ENCODE measurements around the gene RSBN1. TPM values are rescaled to one million over a fixed set of nuclear protein-coding genes. Genes with fewer than 3 reads are reported as not detected.

The RSBN1 gene
- total RNA-seq, 4 donors from 2014 or later: 33.5 to 56.4 (median 38.3) TPM

DNA sequence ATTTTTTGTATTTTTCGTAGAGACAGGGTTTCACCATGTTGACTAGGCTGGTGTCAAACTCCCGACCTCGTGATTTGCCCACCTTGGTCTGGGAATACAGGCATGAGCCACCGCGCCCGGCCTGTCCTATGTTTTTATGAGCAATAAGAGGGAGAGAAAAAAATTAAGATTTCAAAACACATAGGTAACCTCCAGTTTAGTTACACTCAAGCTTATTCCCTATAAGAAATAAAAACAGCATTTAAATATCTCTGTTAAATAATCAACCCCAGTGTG is 7.1 kb downstream of the RSBN1 start:
- TF ChIP-seq, protein P1, sequence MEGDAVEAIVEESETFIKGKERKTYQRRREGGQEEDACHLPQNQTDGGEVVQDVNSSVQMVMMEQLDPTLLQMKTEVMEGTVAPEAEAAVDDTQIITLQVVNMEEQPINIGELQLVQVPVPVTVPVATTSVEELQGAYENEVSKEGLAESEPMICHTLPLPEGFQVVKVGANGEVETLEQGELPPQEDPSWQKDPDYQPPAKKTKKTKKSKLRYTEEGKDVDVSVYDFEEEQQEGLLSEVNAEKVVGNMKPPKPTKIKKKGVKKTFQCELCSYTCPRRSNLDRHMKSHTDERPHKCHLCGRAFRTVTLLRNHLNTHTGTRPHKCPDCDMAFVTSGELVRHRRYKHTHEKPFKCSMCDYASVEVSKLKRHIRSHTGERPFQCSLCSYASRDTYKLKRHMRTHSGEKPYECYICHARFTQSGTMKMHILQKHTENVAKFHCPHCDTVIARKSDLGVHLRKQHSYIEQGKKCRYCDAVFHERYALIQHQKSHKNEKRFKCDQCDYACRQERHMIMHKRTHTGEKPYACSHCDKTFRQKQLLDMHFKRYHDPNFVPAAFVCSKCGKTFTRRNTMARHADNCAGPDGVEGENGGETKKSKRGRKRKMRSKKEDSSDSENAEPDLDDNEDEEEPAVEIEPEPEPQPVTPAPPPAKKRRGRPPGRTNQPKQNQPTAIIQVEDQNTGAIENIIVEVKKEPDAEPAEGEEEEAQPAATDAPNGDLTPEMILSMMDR (IDR thresholded peaks at IDR 0.05): no peak
- no peak for TF ChIP-seq POLR2A (IDR thresholded peaks at IDR 0.05)
- Histone ChIP-seq H3K27ac (peak overlapping the region in 1 of 2 donors; percentile 52), H3K9me3 (no peaks in the 10 kb centered on the region), H3K27me3 (no peaks in the 10 kb centered on the region), H3K36me3 (no peaks in the 10 kb centered on the region), H3K4me3 (no peak overlapping the region), H3K4me1 (peaks cover 0 to 2% of the 10 kb centered on the region in 2 donors)
- intact Hi-C loops (cut with DNase I; ENCODE audit: low total_unique reads): no loop called here
- no peak for DNase-seq

DNA sequence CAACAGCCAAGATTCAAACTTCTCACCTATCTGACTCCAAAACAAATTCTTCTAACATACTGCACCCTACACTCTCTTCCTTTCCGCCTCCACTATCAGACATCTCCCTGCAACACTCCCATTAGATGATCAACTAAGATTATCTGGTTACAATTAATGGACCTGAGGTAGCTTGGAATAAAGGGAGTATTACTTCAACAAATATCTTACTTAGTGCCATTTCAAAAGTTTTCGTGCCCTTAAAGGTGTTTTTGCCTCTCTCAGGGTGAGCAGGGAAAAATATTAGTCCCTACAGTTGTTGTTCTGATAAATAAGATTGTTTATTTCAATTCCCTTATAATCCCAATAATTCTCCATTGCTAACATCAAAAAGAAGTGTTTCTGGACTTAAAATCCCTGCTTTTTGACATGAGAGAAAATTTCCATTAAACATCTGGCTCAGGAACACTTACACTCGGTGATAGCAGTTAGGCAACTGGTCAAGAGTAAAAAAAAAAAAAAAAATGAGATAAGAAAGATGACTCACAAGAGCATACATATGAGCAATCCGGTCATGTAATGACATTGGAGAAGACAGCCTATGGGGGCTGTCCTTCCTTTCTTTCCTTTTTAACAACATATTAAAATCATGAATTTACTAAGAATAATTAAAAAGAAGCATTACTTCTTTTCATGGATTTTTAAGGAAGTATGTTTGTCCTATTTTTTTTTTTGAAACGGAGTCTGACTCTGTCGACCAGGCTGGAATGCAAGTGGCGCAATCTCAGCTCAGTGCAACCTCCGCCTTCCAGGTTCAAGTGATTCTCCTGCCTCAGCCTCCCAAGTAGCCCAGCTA is 7.6 kb downstream of the RSBN1 start:
- Histone ChIP-seq H3K4me1 (peaks cover 0 to 7% of the 10 kb centered on the region in 2 donors), H3K27me3 (no peaks in the 10 kb centered on the region), H3K36me3 (no peaks in the 10 kb centered on the region), H3K27ac (peak overlapping the region in 1 of 2 donors; percentile 52), H3K9me3 (no peaks in the 10 kb centered on the region), H3K4me3 (no peak overlapping the region)
- intact Hi-C loops (cut with DNase I; ENCODE audit: low total_unique reads): no loop called here
- TF ChIP-seq POLR2A (IDR thresholded peaks at IDR 0.05): no peak
- TF ChIP-seq, protein P1 (IDR thresholded peaks at IDR 0.05): no peak
- no peak for DNase-seq

DNA sequence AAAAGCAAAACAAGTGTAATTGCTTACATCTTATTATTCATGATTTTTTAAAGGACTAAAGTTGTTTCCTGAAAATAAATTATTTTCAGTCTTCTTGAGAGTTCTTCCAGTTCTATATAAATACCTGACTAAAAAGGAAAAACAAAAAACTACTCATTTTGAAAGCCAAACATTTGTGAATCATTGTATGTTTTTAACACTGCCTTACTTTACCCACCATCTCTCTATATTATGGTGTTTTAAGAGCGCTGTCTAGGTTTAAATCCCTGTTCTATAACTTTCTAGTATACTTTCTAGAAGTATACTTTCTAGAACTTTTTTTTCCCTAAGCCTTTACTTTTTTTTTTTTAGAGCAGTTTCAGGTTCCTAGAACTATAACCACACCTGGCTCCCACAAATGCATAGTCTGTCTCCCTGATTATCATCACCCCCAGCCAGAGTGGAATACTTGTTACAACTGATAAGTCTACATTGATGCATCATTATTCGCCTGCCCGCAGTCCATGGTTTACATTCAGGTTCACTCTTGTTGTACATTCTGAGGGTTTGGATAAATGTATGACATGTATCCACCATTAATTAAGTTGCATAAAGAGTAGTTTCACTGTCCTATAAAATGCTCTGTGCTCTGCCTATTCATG is 9.8 kb downstream of the RSBN1 start:
- H3K4me1 ChIP-seq: peaks cover 0 to 9% of the 10 kb centered on the region in 2 donors
- H3K27me3 ChIP-seq: no peaks in the 10 kb centered on the region
- H3K9me3 ChIP-seq: no peaks in the 10 kb centered on the region
- intact Hi-C loops (cut with DNase I; ENCODE audit: low total_unique reads): no loop called here
- H3K4me3 ChIP-seq: no peak overlapping the region
- no peak for DNase-seq
- no peaks in the 10 kb centered on the region for H3K36me3 ChIP-seq
- H3K27ac ChIP-seq: no peak overlapping the region
- TF ChIP-seq POLR2A (IDR thresholded peaks at IDR 0.05): no peak
- TF ChIP-seq, protein P1 (IDR thresholded peaks at IDR 0.05): no peak

DNA sequence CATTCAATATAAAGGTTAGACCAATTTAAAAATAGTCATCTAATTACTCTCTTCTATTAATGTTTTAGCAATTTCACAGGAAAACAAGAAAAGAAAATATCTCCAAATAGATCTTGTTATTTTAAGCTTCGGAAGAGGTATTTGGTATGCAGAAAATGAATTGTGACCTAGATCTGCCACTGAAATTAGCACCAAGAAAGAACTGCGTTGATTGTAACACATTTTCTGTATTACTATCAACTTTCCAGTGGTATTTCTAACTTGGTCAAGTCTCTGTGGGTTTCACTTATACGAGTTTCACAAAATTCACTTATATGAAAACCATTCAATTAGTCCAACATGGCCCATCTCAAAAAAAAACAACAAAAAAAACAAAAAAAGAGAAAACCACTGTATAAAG is 11.8 kb downstream of the RSBN1 start:
- intact Hi-C loops (cut with DNase I; ENCODE audit: low total_unique reads): no loop called here
- Histone ChIP-seq H3K9me3 (no peaks in the 10 kb centered on the region), H3K27ac (no peak overlapping the region), H3K36me3 (no peaks in the 10 kb centered on the region), H3K27me3 (no peaks in the 10 kb centered on the region), H3K4me1 (peaks cover 0 to 9% of the 10 kb centered on the region in 2 donors), H3K4me3 (no peak overlapping the region)
- TF ChIP-seq, protein P1 (IDR thresholded peaks at IDR 0.05): no peak
- no peak for TF ChIP-seq POLR2A (IDR thresholded peaks at IDR 0.05)
- no peak for DNase-seq

DNA sequence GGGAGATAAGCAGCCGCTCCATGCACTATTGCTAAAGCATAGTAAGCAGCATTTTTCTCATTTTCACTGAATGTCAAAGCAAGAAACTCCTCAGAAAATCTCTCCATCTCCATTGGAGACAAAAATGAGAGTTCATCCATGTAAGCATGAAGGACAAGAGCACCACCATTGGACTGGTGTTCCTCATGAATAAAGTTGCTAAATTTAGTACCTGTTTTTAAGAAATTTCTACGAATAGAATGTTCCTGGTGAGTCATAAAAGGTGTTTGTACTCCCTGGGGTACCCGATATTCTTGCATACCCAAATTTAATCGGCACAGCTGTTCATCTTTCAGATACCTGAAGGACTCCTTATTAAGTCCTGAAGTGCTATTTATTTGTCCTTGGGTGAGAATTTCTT is 14.8 kb downstream of the RSBN1 start:
- H3K4me1 ChIP-seq: peaks cover 0 to 9% of the 10 kb centered on the region in 2 donors

More for the DNA sequence above, 14.8 kb downstream of the RSBN1 start:
- H3K27me3 ChIP-seq: no peaks in the 10 kb centered on the region
- TF ChIP-seq, protein P1 (IDR thresholded peaks at IDR 0.05): no peak
- TF ChIP-seq POLR2A (IDR thresholded peaks at IDR 0.05): no peak
- no peaks in the 10 kb centered on the region for H3K9me3 ChIP-seq
- H3K36me3 ChIP-seq: no peaks in the 10 kb centered on the region
- H3K27ac ChIP-seq: no peak overlapping the region
- no peak overlapping the region for H3K4me3 ChIP-seq
- no peak for DNase-seq
- intact Hi-C loops (cut with DNase I; ENCODE audit: low total_unique reads): no loop called here
